C4-2B (cell line): ENCODE results near the gene TBCE.

Experiments used
- H3K27ac ChIP-seq: fragments of 450-650 bp; 2 replicates; pipeline ENCODE4 v1.5.1; 2017
- ZFX ChIP-seq: fragments of 450-650 bp; IDR thresholded peaks from 2 replicates; pipeline ENCODE4 v1.6.1; 2017
- TF ChIP-seq, protein P1 (sequence below): fragments of 450-650 bp; conservative IDR thresholded peaks from 2 replicates; pipeline ENCODE4 v1.5.1; 2017; ENCODE audit warnings: mild to moderate bottlenecking

TBCE gene

GRCh38 chr1:235402457-235403200 is 35.4 kb downstream of the TBCE start:
- no peak overlapping the region for H3K27ac ChIP-seq
- TF ChIP-seq, protein P1, sequence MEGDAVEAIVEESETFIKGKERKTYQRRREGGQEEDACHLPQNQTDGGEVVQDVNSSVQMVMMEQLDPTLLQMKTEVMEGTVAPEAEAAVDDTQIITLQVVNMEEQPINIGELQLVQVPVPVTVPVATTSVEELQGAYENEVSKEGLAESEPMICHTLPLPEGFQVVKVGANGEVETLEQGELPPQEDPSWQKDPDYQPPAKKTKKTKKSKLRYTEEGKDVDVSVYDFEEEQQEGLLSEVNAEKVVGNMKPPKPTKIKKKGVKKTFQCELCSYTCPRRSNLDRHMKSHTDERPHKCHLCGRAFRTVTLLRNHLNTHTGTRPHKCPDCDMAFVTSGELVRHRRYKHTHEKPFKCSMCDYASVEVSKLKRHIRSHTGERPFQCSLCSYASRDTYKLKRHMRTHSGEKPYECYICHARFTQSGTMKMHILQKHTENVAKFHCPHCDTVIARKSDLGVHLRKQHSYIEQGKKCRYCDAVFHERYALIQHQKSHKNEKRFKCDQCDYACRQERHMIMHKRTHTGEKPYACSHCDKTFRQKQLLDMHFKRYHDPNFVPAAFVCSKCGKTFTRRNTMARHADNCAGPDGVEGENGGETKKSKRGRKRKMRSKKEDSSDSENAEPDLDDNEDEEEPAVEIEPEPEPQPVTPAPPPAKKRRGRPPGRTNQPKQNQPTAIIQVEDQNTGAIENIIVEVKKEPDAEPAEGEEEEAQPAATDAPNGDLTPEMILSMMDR = no peak
- no peak for TF ChIP-seq ZFX

GRCh38 chr1:235403593-235403992 is 36.4 kb downstream of the TBCE start:
- H3K27ac ChIP-seq = no peak overlapping the region
- TF ChIP-seq ZFX = no peak
- TF ChIP-seq, protein P1 = no peak

DNA sequence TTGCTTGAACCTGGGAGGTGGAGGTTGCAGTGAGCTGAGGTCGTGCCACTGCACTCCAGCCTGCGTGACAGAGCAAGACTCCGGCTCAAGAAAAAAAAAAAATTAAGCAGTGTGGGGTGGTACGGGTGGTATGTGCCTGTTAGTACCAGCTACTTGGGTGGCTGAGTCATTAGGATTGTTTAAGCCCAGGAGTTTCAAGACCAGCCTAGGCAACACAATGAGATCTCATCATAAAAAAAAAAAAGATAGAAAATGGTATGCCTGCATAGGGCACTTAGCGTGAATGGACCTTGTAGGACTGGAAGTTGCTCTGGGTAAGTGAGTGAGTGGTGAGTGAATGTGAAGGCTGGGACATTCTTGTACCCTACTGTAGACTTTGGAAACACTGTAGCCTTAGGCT is 37.0 kb downstream of the TBCE start:
- H3K27ac ChIP-seq = no peak overlapping the region
- TF ChIP-seq ZFX = no peak
- TF ChIP-seq, protein P1 = no peak

DNA sequence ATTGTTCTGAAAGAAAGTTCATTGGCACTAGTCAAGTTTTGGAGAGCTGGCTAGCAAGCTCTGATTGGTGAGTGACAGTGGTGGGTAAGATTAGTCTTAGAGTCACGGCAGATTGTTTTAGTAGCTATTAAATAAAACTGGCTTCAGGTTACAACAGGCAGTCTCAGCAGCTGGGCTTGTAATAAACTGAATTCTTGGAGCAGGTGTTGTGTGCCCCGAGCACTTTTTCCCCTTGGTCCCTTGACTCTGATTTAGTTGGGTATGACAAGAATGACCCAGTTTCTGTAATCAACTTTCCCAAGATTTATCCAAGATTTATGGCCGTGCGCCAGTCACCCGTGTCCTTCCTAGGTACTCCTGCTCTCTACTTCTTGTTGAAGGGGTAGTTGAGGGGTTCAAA is 40.2 kb downstream of the TBCE start:
- TF ChIP-seq, protein P1 = no peak
- TF ChIP-seq ZFX = no peak
- H3K27ac ChIP-seq = peak overlapping the region; percentile 35; the same call in 1 of the 2 replicates

DNA sequence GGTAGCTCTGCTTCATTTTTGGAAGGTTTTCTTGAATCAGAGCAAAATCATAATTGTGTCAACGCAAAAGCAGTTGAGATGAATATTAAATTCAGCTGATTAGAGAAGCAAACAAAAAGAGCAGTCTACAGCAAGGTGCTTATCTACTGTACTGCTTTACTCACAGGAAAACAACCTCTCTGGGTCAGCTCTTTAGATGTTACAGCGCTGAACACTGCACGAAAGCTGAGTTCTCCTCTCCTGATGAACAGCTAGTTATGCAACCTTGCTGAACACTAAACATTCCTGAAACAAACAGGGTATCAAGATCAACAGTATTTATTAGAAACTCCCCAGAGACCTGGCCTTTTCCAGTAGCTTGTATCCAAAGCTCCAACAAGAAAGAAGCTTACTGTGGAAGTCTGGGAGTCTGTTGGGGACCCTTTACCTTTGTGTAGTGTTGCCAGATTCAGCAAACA is 41.3 kb downstream of the TBCE start:
- peak overlapping the region; percentile 46; the same call in 1 of the 2 replicates for H3K27ac ChIP-seq
- TF ChIP-seq ZFX = no peak
- TF ChIP-seq, protein P1 = no peak

DNA sequence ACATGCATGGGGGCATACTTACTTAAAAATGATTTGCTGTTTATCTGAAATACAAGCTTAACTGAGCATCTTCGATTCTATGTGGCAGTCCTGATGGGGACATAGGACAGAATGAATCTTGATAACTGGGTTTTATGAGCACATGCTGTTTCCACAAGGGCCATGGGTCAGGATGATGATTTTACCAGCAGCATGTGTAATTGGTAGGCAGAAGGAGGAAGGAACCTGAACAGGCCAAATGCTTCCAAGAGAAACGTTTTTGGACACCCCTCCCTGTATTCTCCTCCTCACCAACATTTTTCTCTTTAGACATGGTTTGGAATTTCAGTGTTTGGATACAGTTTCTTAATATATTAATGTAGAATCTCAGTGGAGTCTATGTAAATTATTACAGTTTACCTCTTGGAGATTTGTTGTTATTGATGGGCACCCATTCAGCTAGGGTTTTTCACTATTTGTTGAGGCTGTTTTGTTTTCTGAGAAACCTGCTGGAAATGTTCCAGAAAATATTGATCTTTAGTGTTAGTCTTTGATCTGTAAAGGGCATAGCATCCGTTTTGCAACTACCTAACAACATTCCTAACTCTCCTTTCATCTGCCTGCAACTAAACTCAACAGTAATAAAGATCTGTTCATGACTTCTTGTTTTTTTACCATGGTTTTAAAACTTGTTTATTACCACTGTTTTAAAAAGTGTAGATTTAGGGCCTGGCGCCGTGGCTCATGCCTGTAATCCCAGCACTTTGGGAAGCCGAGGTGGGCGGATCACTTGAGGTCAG is 42.0 kb downstream of the TBCE start:
- TF ChIP-seq ZFX = no peak
- TF ChIP-seq, protein P1 = no peak
- peak overlapping the region; percentile 46; the same call in 1 of the 2 replicates for H3K27ac ChIP-seq

- TF ChIP-seq, protein P1 = no peak
- TF ChIP-seq ZFX = no peak
- H3K27ac ChIP-seq = no peak overlapping the region
Measured at GRCh38 chr1:235410467-235410866, 43.2 kb downstream of the TBCE start.
